DMS53 (cell line): ENCODE results near the gene FIZ1.

ENCODE experiments used
- DNase-seq: peaks from one replicate; lab custom pipeline; 2025; lab: John Stamatoyannopoulos, UW

The FIZ1 gene

GRCh38 chr19:55599468-55599841 is at the start of gene FIZ1:
Gene FIZ1, minus strand, starts transcription at chr19:55599517. Its CDS starts 1,652 bp downstream, at chr19:55597865.
- DNase-seq = peak; percentile 99

GRCh38 chr19:55648585-55649267 is 49.4 kb upstream of the FIZ1 start:
- no peak for DNase-seq

- peak; percentile 86 for DNase-seq
Measured at GRCh38 chr19:55647732-55648584, 48.6 kb upstream of the FIZ1 start, which contains the start of gene CCDC106. Gene CCDC106, plus strand, starts transcription at chr19:55648212. Its CDS starts 835 bp downstream, at chr19:55649047.

- DNase-seq = peak; percentile 79
Measured at GRCh38 chr19:55646889-55647731, 47.8 kb upstream of the FIZ1 start.

GRCh38 chr19:55645512-55645881 is 46.2 kb upstream of the FIZ1 start:
- no peak for DNase-seq

- DNase-seq = no peak
Measured at GRCh38 chr19:55644842-55645511, 45.7 kb upstream of the FIZ1 start.

- no peak for DNase-seq
Measured at GRCh38 chr19:55644191-55644833, 45.0 kb upstream of the FIZ1 start.

- peak; percentile 57 for DNase-seq
Measured at GRCh38 chr19:55643887-55644176, 44.5 kb upstream of the FIZ1 start.

GRCh38 chr19:55643003-55643886 is 43.9 kb upstream of the FIZ1 start, which contains the start of gene ZNF581:
Gene ZNF581, plus strand, starts transcription at chr19:55643649. Its CDS starts 923 bp downstream, at chr19:55644572.
- DNase-seq = peak; percentile 93

- peak; percentile 93 for DNase-seq
Measured at GRCh38 chr19:55642153-55643002, 43.1 kb upstream of the FIZ1 start.

- DNase-seq = peak; percentile 69
Measured at GRCh38 chr19:55641426-55642152, 42.3 kb upstream of the FIZ1 start.

- DNase-seq = peak; percentile 89
Measured at GRCh38 chr19:55640577-55641425, 41.5 kb upstream of the FIZ1 start, which contains the start of gene ZNF580. Gene ZNF580, plus strand, starts transcription at chr19:55641002. Its CDS starts 1,507 bp downstream, at chr19:55642509.

- peak; percentile 96 for DNase-seq
Measured at GRCh38 chr19:55640043-55640576, 40.8 kb upstream of the FIZ1 start.

- DNase-seq = peak; percentile 69
Measured at GRCh38 chr19:55638864-55639359, 39.6 kb upstream of the FIZ1 start.

- DNase-seq = no peak
Measured at GRCh38 chr19:55637534-55637933, 38.2 kb upstream of the FIZ1 start.

GRCh38 chr19:55636723-55637122 is 37.4 kb upstream of the FIZ1 start:
- DNase-seq = no peak

GRCh38 chr19:55635856-55636440 is 36.6 kb upstream of the FIZ1 start:
- no peak for DNase-seq
